Measurements from ENCODE around the gene TADA2A.
A peak's percentile ranks its signal among the peaks of the same experiment; 100 is the strongest.

TADA2A gene

DNA sequence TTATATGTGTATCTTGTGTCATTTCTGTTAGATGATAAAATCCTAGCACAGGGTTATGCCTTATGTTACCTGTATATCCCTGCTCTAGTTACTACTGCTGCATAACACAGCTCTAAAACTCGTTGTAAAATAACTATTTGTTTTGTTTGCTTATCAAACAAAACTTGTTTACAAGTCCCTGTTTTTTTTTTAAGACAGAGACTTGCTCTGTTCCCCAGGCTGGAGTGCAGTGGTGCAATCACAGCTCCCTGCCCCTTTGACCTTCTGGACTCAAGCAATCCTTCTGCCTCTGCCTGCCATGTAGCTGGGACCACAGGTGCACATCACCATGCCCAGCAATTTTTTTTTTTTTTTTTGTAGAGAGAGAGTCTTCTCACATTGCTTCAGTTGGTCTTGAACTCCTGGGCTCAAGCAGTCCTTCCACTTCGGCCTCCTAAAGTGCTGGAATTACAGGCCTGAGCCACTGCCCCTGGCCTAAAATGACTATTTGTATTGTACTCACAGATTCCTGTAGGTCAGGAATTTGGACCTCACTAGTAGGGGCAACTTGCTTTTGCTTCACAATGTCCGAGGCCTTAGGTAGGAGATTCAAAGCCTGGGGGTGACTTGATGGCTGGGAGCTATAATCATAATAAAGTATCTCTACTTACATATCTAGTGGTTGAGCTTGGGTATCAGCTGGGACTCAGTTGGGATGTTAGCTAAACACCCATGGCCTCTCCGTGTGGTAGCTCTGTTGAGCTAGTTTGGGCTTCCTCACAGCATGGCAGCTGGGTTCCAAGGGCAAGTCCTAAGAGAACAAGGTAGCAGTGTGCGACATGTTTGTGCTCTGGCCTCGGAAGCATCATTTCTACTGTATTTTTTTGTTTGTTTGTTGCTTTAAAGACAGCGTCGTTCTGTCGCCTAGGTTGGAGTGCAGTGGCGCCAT, 95.6 kb downstream of the TADA2A start:
- CTCF ChIA-PET, result interaction anchor here (0.7 kb wide), 1 partner anchor 107 kb away, joined by 3 read pairs; the partner anchor contains the start of gene SYNRG
- DNase-seq (ENCODE audit: extremely low spot score), result no peak
- TF ChIP-seq SP1 (IDR thresholded peaks at IDR 0.05), result no peak
- no peak for TF ChIP-seq ELF4 (IDR thresholded peaks at IDR 0.05)
- no peak for TF ChIP-seq TARDBP (IDR thresholded peaks at IDR 0.05)
- no peak for TF ChIP-seq SUZ12 (IDR thresholded peaks at IDR 0.05)
- TF ChIP-seq NFRKB (IDR thresholded peaks at IDR 0.05), result no peak
- TF ChIP-seq, protein P1, sequence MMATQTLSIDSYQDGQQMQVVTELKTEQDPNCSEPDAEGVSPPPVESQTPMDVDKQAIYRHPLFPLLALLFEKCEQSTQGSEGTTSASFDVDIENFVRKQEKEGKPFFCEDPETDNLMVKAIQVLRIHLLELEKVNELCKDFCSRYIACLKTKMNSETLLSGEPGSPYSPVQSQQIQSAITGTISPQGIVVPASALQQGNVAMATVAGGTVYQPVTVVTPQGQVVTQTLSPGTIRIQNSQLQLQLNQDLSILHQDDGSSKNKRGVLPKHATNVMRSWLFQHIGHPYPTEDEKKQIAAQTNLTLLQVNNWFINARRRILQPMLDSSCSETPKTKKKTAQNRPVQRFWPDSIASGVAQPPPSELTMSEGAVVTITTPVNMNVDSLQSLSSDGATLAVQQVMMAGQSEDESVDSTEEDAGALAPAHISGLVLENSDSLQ (IDR thresholded peaks at IDR 0.05), result no peak
- TF ChIP-seq BHLHE40 (IDR thresholded peaks at IDR 0.05; ENCODE audit: borderline replicate concordance), result no peak
- TF ChIP-seq FOXK2 (IDR thresholded peaks at IDR 0.05), result no peak
- TF ChIP-seq L3MBTL2 (conservative IDR thresholded peaks at IDR 0.05), result no peak
- TF ChIP-seq FOXM1 (IDR thresholded peaks at IDR 0.05; ENCODE audit: borderline replicate concordance), result no peak
- no peak for TF ChIP-seq FOXA1 (IDR thresholded peaks at IDR 0.05)
- no peak for TF ChIP-seq CTBP1 (IDR thresholded peaks at IDR 0.05; ENCODE audit: borderline replicate concordance)
- no peak for TF ChIP-seq LEF1 (IDR thresholded peaks at IDR 0.05; ENCODE audit: borderline replicate concordance)
- no peak for TF ChIP-seq ARNT (IDR thresholded peaks at IDR 0.05)
- no peak for TF ChIP-seq HDGF (IDR thresholded peaks at IDR 0.05; ENCODE audit: borderline replicate concordance)
- TF ChIP-seq ZNF384 (IDR thresholded peaks at IDR 0.05), result no peak

DNA sequence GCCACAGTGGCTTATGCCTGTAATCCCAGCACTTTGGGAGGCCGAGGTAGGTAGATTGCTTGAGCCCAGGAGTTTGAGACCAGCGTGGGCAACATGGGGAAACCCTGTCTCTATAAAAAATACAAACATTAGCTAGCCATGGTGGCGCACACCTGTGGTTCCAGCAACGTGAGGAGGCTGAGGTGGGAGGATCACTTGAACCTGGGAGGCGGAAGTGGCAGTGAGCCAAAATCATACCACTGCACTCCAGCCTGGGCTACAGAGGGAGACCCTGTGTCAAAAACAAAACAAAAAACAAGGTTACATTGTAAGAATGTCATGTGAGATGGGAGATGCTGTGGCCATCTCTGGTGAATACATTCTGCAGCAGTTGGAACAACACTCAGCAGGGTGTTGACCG, 96.5 kb downstream of the TADA2A start:
- ChIA-PET CTCF (interaction anchor here (0.7 kb wide), 1 partner anchor 106 kb away, joined by 3 read pairs; the partner anchor contains the start of gene SYNRG), POLR2A (no interaction called here)
- TF ChIP-seq L3MBTL2 (conservative IDR thresholded peaks at IDR 0.05), result no peak
- no peak for TF ChIP-seq SUZ12 (IDR thresholded peaks at IDR 0.05)
- TF ChIP-seq NFRKB (IDR thresholded peaks at IDR 0.05), result no peak
- no peak for TF ChIP-seq FOXK2 (IDR thresholded peaks at IDR 0.05)
- TF ChIP-seq HDGF (IDR thresholded peaks at IDR 0.05; ENCODE audit: borderline replicate concordance), result no peak
- no peak for TF ChIP-seq SP1 (IDR thresholded peaks at IDR 0.05)
- TF ChIP-seq TARDBP (IDR thresholded peaks at IDR 0.05), result no peak
- TF ChIP-seq CTBP1 (IDR thresholded peaks at IDR 0.05; ENCODE audit: borderline replicate concordance), result no peak
- no peak for TF ChIP-seq ARNT (IDR thresholded peaks at IDR 0.05)
- no peak for TF ChIP-seq FOXA1 (IDR thresholded peaks at IDR 0.05)
- no peak for DNase-seq (ENCODE audit: extremely low spot score)

More for the DNA sequence above, 95.6 kb downstream of the TADA2A start:
- POLR2A ChIA-PET, result no interaction called here

DNA sequence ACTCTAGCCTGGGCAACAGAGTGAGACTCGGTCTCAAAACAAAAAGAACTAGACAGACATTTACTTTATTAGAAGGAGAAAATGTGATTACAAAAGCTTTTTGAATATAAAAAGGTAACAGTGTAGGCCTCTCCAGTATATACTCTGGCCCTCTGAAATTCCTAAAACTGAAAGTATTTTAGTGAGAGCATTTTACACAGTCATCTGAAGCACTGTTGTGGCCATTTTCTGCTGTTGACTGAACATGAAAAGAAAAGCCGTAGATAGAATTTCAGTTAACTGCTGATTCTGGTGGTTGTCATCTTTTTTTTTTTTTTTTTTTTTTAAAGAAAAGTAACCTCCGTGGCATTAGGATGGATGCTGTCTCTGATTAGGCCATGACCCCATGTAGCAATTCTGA, 98.6 kb downstream of the TADA2A start:
- ChIA-PET CTCF (no interaction called here), POLR2A (no interaction called here)
- TF ChIP-seq SP1 (IDR thresholded peaks at IDR 0.05) (no peak), ARNT (IDR thresholded peaks at IDR 0.05) (no peak), LEF1 (IDR thresholded peaks at IDR 0.05; ENCODE audit: borderline replicate concordance) (no peak), ELF4 (IDR thresholded peaks at IDR 0.05) (no peak), SUZ12 (IDR thresholded peaks at IDR 0.05) (no peak), FOXA1 (IDR thresholded peaks at IDR 0.05) (no peak)
- TF ChIP-seq, protein P1 (IDR thresholded peaks at IDR 0.05), result no peak
- no peak for DNase-seq (ENCODE audit: extremely low spot score)

DNA sequence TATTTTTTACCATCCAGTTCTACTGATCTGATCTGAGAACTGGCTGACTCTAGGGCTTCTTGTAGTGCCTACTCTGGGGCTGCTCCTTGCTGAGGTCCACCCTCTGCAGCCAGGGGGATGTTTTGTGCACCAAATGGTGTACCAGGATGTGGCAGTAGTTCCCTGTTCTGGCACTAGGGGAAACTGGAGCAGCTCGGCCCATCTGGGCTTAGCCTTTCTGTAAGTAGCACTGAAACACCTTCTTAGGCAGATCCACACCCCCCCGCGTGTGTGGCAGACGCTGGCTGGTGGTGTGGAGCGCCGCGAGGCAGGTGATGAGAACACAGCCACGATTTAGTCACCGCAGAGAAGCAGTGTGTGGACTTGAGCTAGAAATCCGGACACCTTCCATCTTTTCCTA, 100.0 kb downstream of the TADA2A start:
- CTCF ChIA-PET, result no interaction called here
- POLR2A ChIA-PET, result no interaction called here
- DNase-seq (ENCODE audit: extremely low spot score), result peak; percentile 52
- TF ChIP-seq FOXA1 (IDR thresholded peaks at IDR 0.05) (no peak), HDGF (IDR thresholded peaks at IDR 0.05; ENCODE audit: borderline replicate concordance) (no peak), LEF1 (IDR thresholded peaks at IDR 0.05; ENCODE audit: borderline replicate concordance) (no peak), ELF4 (IDR thresholded peaks at IDR 0.05) (no peak), FOXM1 (IDR thresholded peaks at IDR 0.05; ENCODE audit: borderline replicate concordance) (no peak), ARNT (IDR thresholded peaks at IDR 0.05) (no peak), TARDBP (IDR thresholded peaks at IDR 0.05) (no peak), ZNF384 (IDR thresholded peaks at IDR 0.05) (no peak), CTBP1 (IDR thresholded peaks at IDR 0.05; ENCODE audit: borderline replicate concordance) (no peak), SP1 (IDR thresholded peaks at IDR 0.05) (no peak), SUZ12 (IDR thresholded peaks at IDR 0.05) (no peak), NFRKB (IDR thresholded peaks at IDR 0.05) (no peak), BHLHE40 (IDR thresholded peaks at IDR 0.05; ENCODE audit: borderline replicate concordance) (no peak), FOXK2 (IDR thresholded peaks at IDR 0.05) (no peak), L3MBTL2 (conservative IDR thresholded peaks at IDR 0.05) (no peak)
- TF ChIP-seq, protein P1 (IDR thresholded peaks at IDR 0.05), result no peak

DNA sequence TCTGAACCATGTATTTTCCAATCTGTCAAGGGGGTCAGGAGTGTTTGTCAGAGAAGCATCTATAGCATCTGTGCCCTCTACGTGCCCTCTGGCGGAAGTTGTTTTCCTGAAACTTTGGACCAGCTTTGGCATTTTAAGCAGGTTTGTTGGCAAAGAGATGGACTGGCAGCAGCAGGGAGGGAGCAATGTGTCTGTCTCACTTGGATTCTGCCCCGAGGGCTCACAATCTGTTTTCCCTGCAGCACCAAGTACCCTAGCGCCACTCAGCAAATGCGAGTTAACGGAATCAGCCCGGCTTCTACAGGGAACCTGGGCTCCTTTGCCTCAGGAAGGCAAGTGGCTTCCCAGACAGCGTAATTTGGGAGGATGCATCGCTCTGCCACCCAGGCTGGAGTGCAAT, 100.4 kb downstream of the TADA2A start:
- ChIA-PET CTCF (interaction anchor here (0.7 kb wide), 1 partner anchor 10 kb away, joined by 3 read pairs; no protein-coding TSS in a partner anchor), POLR2A (interaction anchor here (0.8 kb wide), 1 partner anchor 16 kb away, joined by 3 read pairs; no protein-coding TSS in a partner anchor)
- no peak for DNase-seq (ENCODE audit: extremely low spot score)

More for the DNA sequence above, 100.4 kb downstream of the TADA2A start:
- no peak for TF ChIP-seq SUZ12 (IDR thresholded peaks at IDR 0.05)
- TF ChIP-seq, protein P1 (IDR thresholded peaks at IDR 0.05), result no peak

Data from HEK293T (cell line).